ENCODE results near the gene BRI3.
"Not testable (repeated sequence)": the region's sequence is repeated elsewhere in the genome, so short reads cannot be mapped to it uniquely, and the experiment has no call there.

Gene BRI3

GRCh38 chr7:98315994-98316527 lies 34.6 kb downstream of the BRI3 start:
- DNase-seq, result not testable (repeated sequence)

GRCh38 chr7:98317366-98318040 lies 36.0 kb downstream of the BRI3 start:
- DNase-seq, result no peak

- DNase-seq, result no peak
Measured at GRCh38 chr7:98319176-98319575, 37.7 kb downstream of the BRI3 start.

GRCh38 chr7:98321301-98321700 lies 39.8 kb downstream of the BRI3 start:
- no peak for DNase-seq

- no peak for DNase-seq
Measured at GRCh38 chr7:98322331-98323270, 41.1 kb downstream of the BRI3 start.

GRCh38 chr7:98323597-98324322 lies 42.3 kb downstream of the BRI3 start:
- no peak for DNase-seq

GRCh38 chr7:98324782-98325181 lies 43.3 kb downstream of the BRI3 start:
- DNase-seq, result no peak

- DNase-seq, result no peak
Measured at GRCh38 chr7:98329100-98329790, 47.8 kb downstream of the BRI3 start.

GRCh38 chr7:98329791-98330373 lies 48.4 kb downstream of the BRI3 start:
- DNase-seq, result no peak

GRCh38 chr7:98330926-98331529 lies 49.5 kb downstream of the BRI3 start:
- no peak for DNase-seq

- no peak for DNase-seq
Measured at GRCh38 chr7:98334081-98334480, 52.6 kb downstream of the BRI3 start.

GRCh38 chr7:98335411-98335977 lies 54.0 kb downstream of the BRI3 start:
- no peak for DNase-seq

GRCh38 chr7:98338441-98338840 lies 57.0 kb downstream of the BRI3 start:
- no peak for DNase-seq

- DNase-seq, result no peak
Measured at GRCh38 chr7:98339043-98339442, 57.6 kb downstream of the BRI3 start.

GRCh38 chr7:98341106-98341505 lies 59.6 kb downstream of the BRI3 start:
- DNase-seq, result no peak

Data from DMS53 (cell line).